ENCODE results near the gene OR51E1. TPM values are rescaled to one million over a fixed set of nuclear protein-coding genes. Genes with fewer than 3 reads are reported as not detected.

OR51E1 gene
- 1 to 10 TPM; 1.5 to 1.9 (median 1.7) TPM for polyA plus RNA-seq (ENCODE audit: insufficient read length in 4 of 4)

GRCh38 chr11:4643682-4644081 lies at the start of gene OR51E1:
TSS of gene OR51E1 (plus strand) at chr11:4643982. CDS start at chr11:4652527, 8,545 bp downstream.
- DNase-seq (ENCODE audit: low read depth in 4 of 4, low spot score in 2 of 4) = no peak

- no peak for DNase-seq (ENCODE audit: low read depth in 4 of 4, low spot score in 2 of 4)
Measured at GRCh38 chr11:4605057-4605456, 38.7 kb upstream of the OR51E1 start.

- peak in 1 of 4 donors; percentile 9 for DNase-seq (ENCODE audit: low read depth in 4 of 4, low spot score in 2 of 4)
Measured at GRCh38 chr11:4606231-4607015, 37.4 kb upstream of the OR51E1 start.

DNA sequence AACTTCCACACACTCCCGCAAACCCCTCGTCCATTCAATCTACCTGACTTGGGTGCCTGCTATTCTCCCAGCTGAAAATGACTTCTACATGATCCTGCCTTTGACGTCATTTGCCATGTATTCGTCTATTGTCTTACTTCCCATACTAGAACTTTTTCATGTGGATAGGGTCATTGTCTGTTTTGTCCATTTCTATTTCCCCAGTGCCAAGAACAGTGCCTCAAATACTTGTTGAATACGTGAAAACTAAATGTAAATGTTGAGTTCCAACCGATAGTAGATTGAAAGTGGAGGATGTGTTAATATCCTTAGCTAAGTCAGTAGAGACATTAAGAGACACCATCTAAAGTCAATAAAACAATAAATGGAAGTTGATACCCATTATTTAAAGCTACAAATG lies 36.7 kb upstream of the OR51E1 start:
- DNase-seq (ENCODE audit: low read depth in 4 of 4, low spot score in 2 of 4) = peak in 1 of 4 donors; percentile 2

DNA sequence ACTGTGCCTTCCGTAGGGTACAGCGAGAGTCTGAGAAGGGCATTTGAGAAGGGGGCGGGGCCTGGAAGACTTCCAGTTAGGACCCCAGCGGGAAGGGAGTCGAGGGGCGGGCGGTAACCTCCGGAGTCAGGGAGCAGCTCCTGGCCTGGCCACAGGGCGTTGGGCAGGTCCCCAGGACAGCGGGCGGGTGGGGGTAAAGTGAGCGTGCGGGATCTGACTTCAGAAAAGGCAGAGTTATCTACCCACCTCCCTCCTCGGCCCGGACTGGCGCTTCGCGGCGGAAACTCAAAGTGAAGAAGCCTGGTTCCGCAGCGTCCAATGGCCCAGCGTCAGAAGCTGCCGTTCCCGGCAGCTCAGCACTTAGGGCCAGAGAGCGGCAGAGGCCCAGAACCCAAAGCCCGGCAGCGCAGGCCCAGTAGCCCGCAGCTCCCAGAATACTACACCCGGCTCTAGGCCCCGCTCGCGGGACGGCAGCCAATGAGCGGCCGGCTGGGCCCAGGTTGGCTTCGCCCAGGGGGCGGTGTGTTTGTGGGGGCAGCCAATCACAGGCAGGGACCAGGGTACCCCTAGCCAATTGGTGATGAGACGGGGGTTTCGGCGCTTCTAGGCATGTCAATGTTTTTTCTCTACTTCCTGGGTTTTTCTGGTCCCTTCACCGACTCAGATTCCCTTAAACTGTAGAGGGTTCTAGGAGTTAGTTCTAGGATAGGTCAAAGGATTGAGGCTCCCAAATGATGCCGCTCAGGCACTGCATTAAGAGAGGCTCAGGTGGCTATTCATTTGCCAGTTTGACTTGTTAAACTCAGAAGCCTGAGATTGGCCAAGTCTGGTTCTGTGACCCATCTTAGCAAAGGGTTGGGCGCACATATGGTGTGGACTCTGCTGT lies 35.8 kb upstream of the OR51E1 start, which contains the start of gene TRIM68:
TRIM68 (minus strand) TSS at position 451 of the 886 bp plus-strand sequence. CDS start 2,727 bp downstream, outside the sequence.
- peak; percentile 72 to 90 (median 84) for DNase-seq (ENCODE audit: low read depth in 4 of 4, low spot score in 2 of 4)

- DNase-seq (ENCODE audit: low read depth in 4 of 4, low spot score in 2 of 4) = no peak
Measured at GRCh38 chr11:4610258-4610935, 33.4 kb upstream of the OR51E1 start.

DNA sequence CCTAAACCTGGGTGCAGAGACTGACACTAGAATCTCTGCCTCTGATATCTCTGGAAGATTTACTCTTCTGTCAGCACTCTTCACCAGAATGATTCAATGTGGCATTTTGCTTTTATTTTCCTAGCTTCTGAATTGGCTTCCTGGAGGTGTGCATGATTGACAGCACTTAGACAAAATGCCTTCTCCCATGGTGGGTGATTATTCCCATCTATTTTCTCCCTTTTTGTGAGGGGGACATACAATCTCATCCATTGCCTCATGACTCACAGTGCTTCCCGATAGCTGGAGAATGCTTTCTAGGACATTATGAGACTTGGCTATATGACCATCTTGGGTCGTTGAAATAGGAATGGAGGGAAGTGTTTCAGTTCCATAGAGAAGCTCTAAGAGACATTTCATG lies 31.8 kb upstream of the OR51E1 start:
- no peak for DNase-seq (ENCODE audit: low read depth in 4 of 4, low spot score in 2 of 4)

DNA sequence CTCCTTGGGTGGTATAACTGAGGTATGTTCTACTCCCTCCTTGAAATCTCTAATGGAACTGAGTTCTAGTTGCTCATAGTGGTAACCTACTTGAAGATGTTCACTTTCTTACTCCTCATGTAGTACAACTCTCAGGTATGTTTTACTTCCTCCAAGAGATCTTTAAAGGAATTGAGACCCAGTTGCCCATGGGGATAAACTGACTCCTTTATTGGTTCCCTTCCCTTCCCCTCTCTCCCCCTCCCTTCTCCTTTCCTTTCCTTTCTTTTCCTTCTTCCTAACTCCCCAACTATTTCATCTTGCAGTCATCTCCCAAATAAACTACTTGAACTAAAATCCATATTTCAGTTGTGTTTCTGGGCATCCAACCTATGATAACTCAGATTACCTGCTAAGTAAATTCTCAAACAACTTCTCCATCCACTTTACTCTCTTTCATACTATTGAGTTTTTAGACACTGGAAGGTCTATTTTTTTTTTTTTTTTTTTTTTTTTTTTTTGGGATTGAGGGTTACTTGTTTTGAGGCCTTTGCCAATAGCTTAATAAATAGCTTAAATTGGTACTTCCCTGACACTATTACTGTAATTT lies 27.8 kb upstream of the OR51E1 start:
- DNase-seq (ENCODE audit: low read depth in 4 of 4, low spot score in 2 of 4) = no peak

GRCh38 chr11:4619514-4619913 lies 24.3 kb upstream of the OR51E1 start:
- no peak for DNase-seq (ENCODE audit: low read depth in 4 of 4, low spot score in 2 of 4)

DNA sequence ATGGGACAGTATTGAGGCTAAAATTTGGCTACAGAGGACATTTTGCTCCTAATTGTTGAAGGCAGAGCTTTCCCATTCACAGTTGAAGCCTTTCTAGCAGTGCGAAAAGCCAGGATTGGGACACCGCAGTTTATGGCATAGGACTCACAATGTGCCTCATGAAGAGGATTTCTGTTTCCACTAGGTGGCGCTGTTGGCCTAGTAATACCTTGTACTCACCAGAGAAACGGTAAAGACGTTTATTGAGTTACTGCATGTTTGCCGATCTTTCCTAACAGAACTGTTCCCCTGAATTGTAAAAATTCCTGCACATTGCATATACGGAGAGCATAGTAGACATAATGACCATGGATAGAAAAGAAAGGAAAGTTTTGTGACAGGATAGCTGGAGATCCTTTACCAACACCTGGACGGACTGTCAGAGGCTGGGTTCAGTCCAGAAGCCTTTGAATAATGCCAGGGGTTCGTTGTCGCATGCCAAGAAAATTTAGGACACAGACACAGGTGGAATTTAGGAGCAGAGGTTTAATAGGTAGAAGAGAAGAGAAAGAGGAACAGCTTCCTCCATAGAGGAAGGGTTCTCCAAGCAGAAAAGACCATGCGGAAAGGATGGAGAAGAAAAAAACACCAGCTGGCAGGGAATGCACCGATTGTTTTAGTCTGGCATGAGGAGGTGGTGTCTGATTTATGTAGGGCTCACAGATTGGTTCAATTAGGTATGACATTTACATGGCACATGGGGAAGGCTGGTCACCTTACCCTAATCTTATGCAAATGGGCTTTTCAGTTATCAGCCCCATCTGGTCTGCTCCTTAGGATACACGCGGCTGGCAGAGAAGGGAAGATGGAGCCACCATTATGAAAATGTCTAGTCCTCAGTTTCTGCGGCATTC lies 17.3 kb upstream of the OR51E1 start:
- peak in 2 of 4 donors; percentile 57 to 62 for DNase-seq (ENCODE audit: low read depth in 4 of 4, low spot score in 2 of 4)

- DNase-seq (ENCODE audit: low read depth in 4 of 4, low spot score in 2 of 4) = no peak
Measured at GRCh38 chr11:4636136-4636535, 7.6 kb upstream of the OR51E1 start.

GRCh38 chr11:4636962-4637661 lies 6.7 kb upstream of the OR51E1 start, which contains the start of gene OR51D1:
TSS of gene OR51D1 (plus strand) at chr11:4637477. CDS start at chr11:4639791, 2,314 bp downstream.
- peak in 3 of 4 donors; percentile 60 to 75 (median 69) for DNase-seq (ENCODE audit: low read depth in 4 of 4, low spot score in 2 of 4)

- DNase-seq (ENCODE audit: low read depth in 4 of 4, low spot score in 2 of 4) = no peak
Measured at GRCh38 chr11:4637662-4638047, 6.1 kb upstream of the OR51E1 start.

DNA sequence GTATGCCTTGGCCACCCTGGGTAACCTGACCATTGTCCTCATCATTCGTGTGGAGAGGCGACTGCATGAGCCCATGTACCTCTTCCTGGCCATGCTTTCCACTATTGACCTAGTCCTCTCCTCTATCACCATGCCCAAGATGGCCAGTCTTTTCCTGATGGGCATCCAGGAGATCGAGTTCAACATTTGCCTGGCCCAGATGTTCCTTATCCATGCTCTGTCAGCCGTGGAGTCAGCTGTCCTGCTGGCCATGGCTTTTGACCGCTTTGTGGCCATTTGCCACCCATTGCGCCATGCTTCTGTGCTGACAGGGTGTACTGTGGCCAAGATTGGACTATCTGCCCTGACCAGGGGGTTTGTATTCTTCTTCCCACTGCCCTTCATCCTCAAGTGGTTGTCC lies 3.9 kb upstream of the OR51E1 start:
- no peak for DNase-seq (ENCODE audit: low read depth in 4 of 4, low spot score in 2 of 4)

DNA sequence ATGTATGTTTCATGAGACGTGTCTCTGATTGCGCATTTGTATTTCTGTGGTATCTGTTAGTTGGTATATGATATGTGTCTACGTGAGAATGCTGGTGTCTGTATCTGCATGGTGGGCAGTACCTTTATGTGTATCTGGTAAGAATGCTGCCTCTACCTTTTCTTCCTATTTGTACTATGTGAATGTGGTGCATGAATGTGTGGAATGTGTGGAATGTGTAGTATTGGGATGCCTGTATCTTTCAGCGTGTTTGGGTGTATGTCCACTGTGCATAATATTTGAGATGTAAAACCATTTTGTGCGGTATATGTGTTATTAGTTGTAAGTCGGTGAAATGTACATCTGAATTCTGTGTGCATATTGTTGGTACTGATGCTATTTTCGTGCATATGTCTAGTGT lies 2.3 kb upstream of the OR51E1 start:
- DNase-seq (ENCODE audit: low read depth in 4 of 4, low spot score in 2 of 4) = no peak

GRCh38 chr11:4642043-4642442 lies 1.7 kb upstream of the OR51E1 start:
- no peak for DNase-seq (ENCODE audit: low read depth in 4 of 4, low spot score in 2 of 4)

- DNase-seq (ENCODE audit: low read depth in 4 of 4, low spot score in 2 of 4) = no peak
Measured at GRCh38 chr11:4643076-4643475, 706 bp upstream of the OR51E1 start.

- no peak for DNase-seq (ENCODE audit: low read depth in 4 of 4, low spot score in 2 of 4)
Measured at GRCh38 chr11:4644233-4644632, 451 bp downstream of the OR51E1 start.

- DNase-seq (ENCODE audit: low read depth in 4 of 4, low spot score in 2 of 4) = no peak
Measured at GRCh38 chr11:4645974-4646373, 2.2 kb downstream of the OR51E1 start.
